ENCODE measurements around the gene SMNDC1.
A peak's percentile ranks its signal among the peaks of the same experiment; 100 is the strongest.
"Not testable (repeated sequence)": the region's sequence is repeated elsewhere in the genome, so short reads cannot be mapped to it uniquely, and the experiment has no call there.

Gene SMNDC1

DNA sequence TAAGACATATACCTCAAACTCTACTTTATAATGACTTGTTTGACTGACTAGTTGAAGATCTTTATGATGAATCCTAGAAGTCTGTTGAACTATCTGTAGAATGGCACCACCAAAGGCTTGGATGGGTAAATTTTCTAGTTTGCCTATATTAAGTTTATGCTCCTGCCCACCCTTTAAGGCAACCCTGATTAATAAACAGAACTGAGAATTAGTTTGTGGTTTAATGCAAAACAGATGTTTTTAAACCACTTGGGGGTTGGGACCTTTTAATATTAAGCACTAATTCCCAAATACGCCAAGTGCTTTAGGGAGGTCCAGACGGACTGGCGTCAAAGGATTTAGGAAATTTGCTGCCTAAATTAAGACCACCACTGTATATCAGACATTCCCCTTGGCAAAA, 20.5 kb downstream of the SMNDC1 start:
- no peak for FAIRE-seq

GRCh38 chr10:110279407-110279986, 25.2 kb downstream of the SMNDC1 start:
- FAIRE-seq (no peak), DNase-seq (ENCODE audit: low spot score) (peak; percentile 39)

More for the DNA sequence above, 20.5 kb downstream of the SMNDC1 start:
- DNase-seq (ENCODE audit: low spot score), result no peak

DNA sequence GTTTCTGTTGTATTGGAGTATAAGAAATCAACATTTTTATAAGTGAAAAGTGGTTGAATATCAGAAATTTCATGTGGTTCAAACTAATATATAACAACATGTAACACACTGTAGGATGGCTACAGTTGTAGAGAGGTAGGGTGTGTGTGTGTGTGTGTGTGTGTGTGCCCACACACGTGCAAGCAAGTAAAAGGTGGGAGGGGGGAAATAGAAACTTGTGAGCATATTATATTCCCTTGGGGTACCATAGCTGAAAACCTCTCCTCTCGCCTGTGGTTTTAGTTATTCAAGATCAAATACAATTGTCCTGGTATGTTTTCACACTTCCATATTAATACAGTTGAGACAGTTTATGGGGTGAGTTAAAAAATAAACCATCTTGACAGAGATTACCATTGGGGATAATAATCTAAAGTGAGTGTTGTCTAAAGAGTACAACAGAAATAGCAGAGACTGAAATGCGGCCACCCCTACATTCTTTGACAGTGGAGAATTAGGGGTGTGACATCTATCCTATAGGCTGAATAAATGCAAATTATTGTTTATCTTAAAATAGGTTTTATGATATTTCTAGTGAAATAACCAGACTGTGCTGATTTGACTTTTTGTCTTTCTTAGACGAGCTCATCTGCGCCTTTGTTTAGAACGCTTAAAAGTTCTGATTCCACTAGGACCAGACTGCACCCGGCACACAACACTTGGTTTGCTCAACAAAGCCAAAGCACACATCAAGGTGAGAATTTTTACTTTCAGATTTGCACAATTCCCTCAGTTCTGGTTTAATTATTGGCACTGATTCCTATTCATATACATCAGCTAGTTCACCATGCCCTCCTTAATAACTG, 25.9 kb downstream of the SMNDC1 start:
- FAIRE-seq (no peak), DNase-seq (ENCODE audit: low spot score) (no peak)

- FAIRE-seq, result no peak
- DNase-seq (ENCODE audit: low spot score), result no peak
Observed at GRCh38 chr10:110277591-110277990, 27.1 kb downstream of the SMNDC1 start.

DNA sequence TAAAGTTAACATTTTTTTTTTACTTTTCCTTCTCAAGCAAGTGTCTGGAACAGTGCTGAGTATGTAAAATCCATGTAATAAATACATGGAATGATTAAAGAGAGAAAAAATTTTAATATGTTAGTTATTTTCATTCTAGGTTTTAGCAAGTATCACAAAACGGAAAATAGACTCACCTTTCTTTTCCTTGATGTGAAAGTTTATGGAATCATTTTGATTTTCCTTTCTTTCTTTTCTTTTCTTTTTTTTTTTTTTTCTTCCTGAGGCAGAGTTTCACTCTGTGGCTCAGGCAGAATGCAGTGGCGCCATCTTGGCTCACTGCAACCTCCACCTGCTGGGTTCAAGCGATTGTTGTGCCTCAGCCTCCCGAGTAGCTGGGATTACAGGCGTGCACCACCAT, 28.1 kb downstream of the SMNDC1 start:
- DNase-seq (ENCODE audit: low spot score), result no peak
- FAIRE-seq, result no peak

GRCh38 chr10:110275128-110275729, 29.5 kb downstream of the SMNDC1 start:
- FAIRE-seq (no peak), DNase-seq (ENCODE audit: low spot score) (no peak)

- DNase-seq (ENCODE audit: low spot score) (no peak), FAIRE-seq (no peak)
Observed at GRCh38 chr10:110274647-110275046, 30.1 kb downstream of the SMNDC1 start.

DNA sequence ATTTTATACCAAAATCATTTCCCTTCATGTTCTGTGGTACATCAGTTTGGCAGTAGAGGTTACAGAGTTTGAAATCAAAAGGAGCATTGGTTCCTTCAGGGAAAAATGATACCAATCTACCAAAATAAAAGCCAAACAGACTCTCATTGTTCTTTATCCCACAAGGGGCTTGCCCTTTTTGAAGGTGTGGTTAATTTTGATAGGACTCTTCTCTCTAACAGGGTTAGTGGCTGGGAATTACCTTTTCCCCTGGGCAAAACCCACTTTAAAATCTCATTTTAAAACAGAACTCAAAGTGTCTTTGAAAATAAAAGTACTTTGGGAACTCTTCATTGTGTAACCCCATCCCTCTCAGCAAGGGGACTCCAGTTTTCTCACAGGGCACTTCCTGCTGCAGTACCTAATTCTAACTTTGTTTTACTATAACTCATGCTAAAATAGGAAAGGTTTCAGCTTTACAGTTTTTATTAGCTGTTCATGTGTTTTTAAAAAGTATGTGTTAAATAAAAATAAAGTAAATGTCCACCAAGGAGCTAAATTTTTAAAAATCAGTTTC, 30.6 kb downstream of the SMNDC1 start:
- DNase-seq (ENCODE audit: low spot score), result no peak
- FAIRE-seq, result no peak

DNA sequence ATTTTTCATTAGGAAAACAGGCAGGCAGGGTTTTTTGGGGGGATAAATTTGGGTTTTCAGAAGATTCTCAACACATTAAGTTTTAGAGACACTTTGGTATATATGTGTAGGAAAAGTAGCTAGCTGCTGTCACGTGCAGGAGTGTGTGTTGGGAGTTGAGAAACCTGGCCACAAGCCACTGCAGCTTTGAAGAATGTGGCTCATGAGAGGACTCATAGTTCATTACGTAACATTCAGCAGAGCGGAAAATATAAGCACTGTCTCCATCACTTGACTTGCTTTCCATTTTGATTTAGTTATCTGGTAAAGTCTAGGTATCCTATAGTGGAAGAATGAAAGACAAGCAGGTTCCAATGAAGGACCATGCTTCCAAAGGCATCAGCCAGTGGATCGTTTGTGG, 31.2 kb downstream of the SMNDC1 start:
- DNase-seq (ENCODE audit: low spot score) (no peak), FAIRE-seq (no peak)

DNA sequence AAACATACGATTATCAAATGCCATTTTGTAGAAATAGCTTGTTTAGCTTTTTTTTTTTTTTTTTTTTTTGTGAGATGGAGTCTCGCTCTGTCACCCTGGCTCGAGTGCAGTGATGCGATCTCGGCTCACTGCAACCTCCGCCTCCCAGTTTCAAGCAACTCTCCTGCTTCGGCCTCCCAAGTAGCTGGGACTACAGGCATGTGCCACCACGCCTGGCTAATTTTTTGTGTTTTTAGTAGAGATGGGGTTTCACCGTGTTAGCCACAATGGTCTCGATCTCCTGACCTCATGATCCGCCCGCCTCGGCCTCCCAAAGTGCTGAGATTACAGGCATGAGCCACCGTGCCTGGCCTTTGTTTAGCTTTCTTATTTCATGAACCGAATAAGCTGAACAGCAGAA, 31.7 kb downstream of the SMNDC1 start:
- DNase-seq (ENCODE audit: low spot score); FAIRE-seq: not testable (repeated sequence)

GRCh38 chr10:110269374-110270318, 35.1 kb downstream of the SMNDC1 start:
- no peak for FAIRE-seq

DNA sequence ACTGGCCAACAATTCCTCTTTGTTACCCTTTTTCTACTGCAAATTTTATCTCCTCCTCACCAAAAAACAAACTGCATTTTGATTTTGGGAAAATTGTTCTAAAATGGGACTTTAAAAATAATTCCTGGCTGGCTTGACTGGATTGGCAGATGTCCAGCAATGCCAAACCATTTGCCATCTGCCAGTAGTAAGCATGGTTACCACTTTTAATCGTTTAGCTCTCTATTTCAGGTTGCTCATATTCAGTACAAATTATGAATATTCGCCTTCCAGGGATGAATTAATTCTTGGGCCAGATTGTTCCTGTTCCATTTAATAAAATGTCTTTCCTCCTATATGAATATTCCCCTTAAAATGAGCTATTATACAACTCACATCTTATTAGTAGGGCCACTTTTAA, 35.7 kb downstream of the SMNDC1 start:
- no peak for FAIRE-seq
- DNase-seq (ENCODE audit: low spot score), result no peak

More at GRCh38 chr10:110269374-110270318, 35.1 kb downstream of the SMNDC1 start:
- DNase-seq (ENCODE audit: low spot score), result no peak

GRCh38 chr10:110268442-110268841, 36.3 kb downstream of the SMNDC1 start:
- FAIRE-seq, result no peak

GRCh38 chr10:110267276-110267675, 37.4 kb downstream of the SMNDC1 start:
- no peak for DNase-seq (ENCODE audit: low spot score)
- no peak for FAIRE-seq

More at GRCh38 chr10:110268442-110268841, 36.3 kb downstream of the SMNDC1 start:
- no peak for DNase-seq (ENCODE audit: low spot score)

GRCh38 chr10:110265573-110266193, 39.0 kb downstream of the SMNDC1 start:
- FAIRE-seq, result no peak
- DNase-seq (ENCODE audit: low spot score), result no peak

DNA sequence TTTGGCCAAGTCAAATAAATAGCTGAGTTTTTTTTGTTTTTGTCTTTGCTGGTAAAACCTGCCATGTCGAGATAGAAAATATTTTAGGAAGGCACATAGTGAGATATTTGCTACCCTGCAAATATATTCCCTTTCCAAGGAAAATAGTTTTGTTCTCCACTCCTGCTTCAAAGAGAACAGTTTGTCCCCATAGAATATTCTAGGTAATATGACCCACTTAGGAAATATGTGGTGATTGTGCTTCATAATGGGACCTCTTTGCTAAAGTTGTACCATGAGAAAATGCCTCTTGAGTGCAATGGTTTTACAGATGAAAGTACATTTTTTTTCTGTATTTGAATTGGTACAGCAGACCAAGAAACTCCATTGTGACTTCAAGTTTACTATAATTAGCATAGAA, 41.6 kb downstream of the SMNDC1 start:
- DNase-seq (ENCODE audit: low spot score) (no peak), FAIRE-seq (no peak)

- DNase-seq (ENCODE audit: low spot score) (no peak), FAIRE-seq (no peak)
Observed at GRCh38 chr10:110260746-110261477, 43.8 kb downstream of the SMNDC1 start.

- no peak for FAIRE-seq
- no peak for DNase-seq (ENCODE audit: low spot score)
Observed at GRCh38 chr10:110259317-110259716, 45.4 kb downstream of the SMNDC1 start.

- DNase-seq (ENCODE audit: low spot score) (no peak), FAIRE-seq (no peak)
Observed at GRCh38 chr10:110258542-110258941, 46.2 kb downstream of the SMNDC1 start.

GRCh38 chr10:110254467-110254866, 50.3 kb downstream of the SMNDC1 start:
- no peak for DNase-seq (ENCODE audit: low spot score)
- FAIRE-seq, result no peak

Measured in urothelium cell line (cell line).